Activated CD8-positive, alpha-beta T cell treated with anti-CD3 and anti-CD28 coated beads, Interleukin-2, amount 10 ng/mL, durations not matched to agents 7 days and 5 days (primary cell): ENCODE data around the gene ONECUT2. TPM values are rescaled to one million over a fixed set of nuclear protein-coding genes. Genes with fewer than 3 reads are reported as not detected.
"Not testable (repeated sequence)": the region's sequence is repeated elsewhere in the genome, so short reads cannot be mapped to it uniquely, and the experiment has no call there.

Source experiments
- ATAC-seq: fragments of 150-1000 bp; cut with Tn5 transposase; one replicate; pipeline ENCODE4 v1.10.0; 2021; ENCODE audit warnings: moderate library complexity
- CTCF ChIA-PET: fragments of 350-600 bp; sonication (Branson Sonifier 250); formaldehyde crosslinking; loops from one replicate; lab custom pipeline; 2021; ENCODE audit warnings: antibody characterized with exemption; lab: Charles Lee
- POLR2A ChIA-PET: fragments of 350-600 bp; sonication (Branson Sonifier 250); formaldehyde crosslinking; loops from one replicate; lab custom pipeline; 2021; ENCODE audit warnings: antibody characterized with exemption; lab: Charles Lee
- DNase-seq: peaks from one replicate; pipeline ENCODE4 v3.0.0-alpha.2; 2020
- H3K27ac Mint-ChIP-seq: one replicate; pipeline ENCODE4 v1.8.0; 2021; ENCODE audit warnings: mild to moderate bottlenecking, mixed read lengths
- H3K27me3 Mint-ChIP-seq: one replicate; pipeline ENCODE4 v1.8.0; 2021; ENCODE audit warnings: low read depth, mixed read lengths
- H3K36me3 Mint-ChIP-seq: one replicate; pipeline ENCODE4 v1.8.0; 2021; ENCODE audit warnings: low read depth, mixed read lengths
- H3K4me1 Mint-ChIP-seq: one replicate; pipeline ENCODE4 v1.8.0; 2021; ENCODE audit warnings: low read depth, mixed read lengths
- H3K4me3 Mint-ChIP-seq: one replicate; pipeline ENCODE4 v1.8.0; 2021; ENCODE audit warnings: mild to moderate bottlenecking, mixed read lengths
- H3K9me3 Mint-ChIP-seq: one replicate; pipeline ENCODE4 v1.8.0; 2022; ENCODE audit warnings: mixed read lengths; ENCODE audit not compliant: insufficient read depth
- total RNA-seq, 2 experiments: library from RNA; stranded (reverse); gene quantifications; one replicate each; pipeline ENCODE4 v1.2.3, GENCODE V29; 2021

Gene ONECUT2
- not detected for total RNA-seq

GRCh38 chr18:57434536-57435494 lies at the start of gene ONECUT2:
Gene ONECUT2 (plus strand): TSS chr18:57435374. CDS start chr18:57435717, 343 bp downstream.
- peaks cover 84% of the 10 kb centered on the region for H3K27me3 Mint-ChIP-seq
- peak within 1 kb of the TSS; percentile 74 for H3K27ac Mint-ChIP-seq
- H3K9me3 Mint-ChIP-seq: peaks cover 3% of the 10 kb centered on the region
- POLR2A ChIA-PET: interaction anchor here (0.7 kb wide), 1 partner anchor 14 kb away, joined by 3 read pairs; no protein-coding TSS in a partner anchor
- DNase-seq (peak; percentile 50), ATAC-seq (peak; percentile 67)
- CTCF ChIA-PET: no interaction called here
- peak within 1 kb of the TSS; percentile 63 for H3K4me3 Mint-ChIP-seq
- H3K4me1 Mint-ChIP-seq: peaks cover 30% of the 10 kb centered on the region
- peaks cover 14% of the 10 kb centered on the region for H3K36me3 Mint-ChIP-seq

- DNase-seq: no peak
- H3K27ac Mint-ChIP-seq: no peak overlapping the region
- ATAC-seq: no peak
- no peak overlapping the region for H3K4me3 Mint-ChIP-seq
- H3K36me3 Mint-ChIP-seq: no peaks in the 10 kb centered on the region
- no peaks in the 10 kb centered on the region for H3K9me3 Mint-ChIP-seq
- H3K4me1 Mint-ChIP-seq: no peaks in the 10 kb centered on the region
- no peaks in the 10 kb centered on the region for H3K27me3 Mint-ChIP-seq
- ChIA-PET CTCF (no interaction called here), POLR2A (no interaction called here)
Observed at GRCh38 chr18:57389271-57389670, 45.9 kb upstream of the ONECUT2 start.

DNA sequence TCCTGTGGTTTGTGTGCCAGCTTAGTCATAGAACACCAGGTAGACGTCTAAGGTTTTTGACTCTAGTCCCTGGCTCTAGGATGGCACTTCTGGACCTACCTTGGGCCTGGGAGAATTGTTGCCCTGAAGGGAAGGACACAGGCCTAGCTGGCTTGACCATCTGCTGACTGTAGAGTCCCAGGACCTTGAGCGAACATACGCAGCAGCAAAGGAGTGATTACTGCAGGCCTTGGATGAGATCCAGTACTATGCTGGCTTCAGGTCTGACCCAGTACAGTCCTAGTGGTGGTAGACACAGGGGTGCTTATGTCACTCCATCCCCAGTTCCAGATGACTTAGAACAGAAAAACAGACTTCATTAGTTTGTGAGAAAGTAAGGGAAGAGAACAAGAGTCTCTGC lies 45.1 kb upstream of the ONECUT2 start:
- DNase-seq (no peak), ATAC-seq (no peak)
- ChIA-PET CTCF (no interaction called here), POLR2A (no interaction called here)
- no peaks in the 10 kb centered on the region for H3K9me3 Mint-ChIP-seq
- no peaks in the 10 kb centered on the region for H3K27me3 Mint-ChIP-seq
- H3K4me1 Mint-ChIP-seq: no peaks in the 10 kb centered on the region
- no peaks in the 10 kb centered on the region for H3K36me3 Mint-ChIP-seq
- no peak overlapping the region for H3K4me3 Mint-ChIP-seq
- H3K27ac Mint-ChIP-seq: no peak overlapping the region

DNA sequence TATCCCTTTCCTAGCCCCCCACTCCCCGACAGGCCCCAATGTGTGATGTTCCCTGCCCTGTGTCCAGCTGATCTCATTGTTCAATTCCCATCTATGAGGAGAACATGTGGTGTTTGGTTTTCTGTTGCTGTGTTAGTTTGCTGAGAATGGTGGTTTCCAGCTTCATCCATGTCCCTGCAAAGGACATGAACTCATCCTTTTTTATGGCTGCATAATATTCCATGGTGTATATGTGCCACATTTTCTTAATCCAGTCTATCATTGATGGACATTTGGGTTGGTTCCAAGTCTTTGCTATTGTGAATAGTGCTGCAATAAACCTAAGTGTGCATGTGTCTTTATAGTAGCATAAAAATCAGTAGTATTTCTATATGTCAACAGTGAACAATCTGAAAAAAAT lies 40.4 kb upstream of the ONECUT2 start:
- H3K4me1 Mint-ChIP-seq, H3K27ac Mint-ChIP-seq, ATAC-seq, H3K4me3 Mint-ChIP-seq, CTCF ChIA-PET, DNase-seq, H3K9me3 Mint-ChIP-seq, H3K27me3 Mint-ChIP-seq, POLR2A ChIA-PET, H3K36me3 Mint-ChIP-seq: not testable (repeated sequence)

DNA sequence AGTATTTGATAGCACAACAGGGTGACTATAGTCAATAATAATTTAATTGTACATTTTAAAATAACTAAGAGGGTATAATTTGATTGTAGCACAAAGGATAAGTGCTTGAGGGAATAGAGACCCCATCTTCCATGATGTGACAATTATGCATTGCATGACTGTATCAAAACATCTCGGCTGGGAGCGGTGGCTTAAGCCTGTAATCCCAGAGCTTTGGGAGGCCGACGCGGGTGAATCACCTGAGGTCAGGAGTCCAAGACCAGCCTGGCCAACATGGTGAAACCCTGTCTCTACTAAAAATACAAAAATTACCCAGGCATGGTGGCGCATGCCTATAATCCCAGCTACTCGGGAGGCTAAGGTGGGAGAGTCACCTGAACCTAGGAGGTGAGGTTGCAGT lies 38.3 kb upstream of the ONECUT2 start:
- H3K4me3 Mint-ChIP-seq, H3K27ac Mint-ChIP-seq, ATAC-seq, H3K27me3 Mint-ChIP-seq, H3K36me3 Mint-ChIP-seq, POLR2A ChIA-PET, H3K4me1 Mint-ChIP-seq, DNase-seq, CTCF ChIA-PET, H3K9me3 Mint-ChIP-seq: not testable (repeated sequence)

DNA sequence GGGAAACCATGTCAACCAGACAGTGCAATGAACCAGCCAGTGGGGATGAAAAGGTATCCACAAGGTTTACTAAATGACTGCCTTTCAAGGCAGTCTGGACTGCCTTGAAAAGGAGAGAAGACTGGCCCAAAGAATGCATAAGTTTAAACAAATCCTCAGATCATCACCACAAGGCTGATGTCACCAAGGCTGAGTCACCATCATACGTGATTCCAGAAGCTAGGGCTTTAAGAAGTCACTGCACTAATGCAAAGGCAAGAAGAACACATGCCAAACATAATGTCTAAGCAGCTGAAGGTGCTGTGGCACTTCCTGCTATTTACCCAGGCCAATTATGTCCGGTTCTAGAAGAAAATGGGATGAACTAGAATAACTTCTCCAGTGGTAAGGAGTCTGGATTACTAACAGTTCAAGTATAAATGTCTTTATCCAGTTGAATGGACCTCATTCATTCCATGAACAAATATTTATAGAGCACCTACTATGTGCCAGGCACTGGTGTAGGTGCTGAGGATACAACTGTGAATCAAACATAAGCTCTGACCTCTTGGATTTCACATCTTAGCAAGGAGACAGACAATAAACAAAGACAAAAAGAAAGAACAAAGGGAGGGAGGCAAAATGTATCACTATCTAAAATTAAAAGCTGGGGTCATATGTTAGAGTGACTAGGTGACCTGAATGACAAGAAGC lies 37.6 kb upstream of the ONECUT2 start:
- H3K27ac Mint-ChIP-seq: no peak overlapping the region
- no peaks in the 10 kb centered on the region for H3K4me1 Mint-ChIP-seq
- ATAC-seq (no peak), DNase-seq (no peak)
- ChIA-PET CTCF (no interaction called here), POLR2A (no interaction called here)
- no peak overlapping the region for H3K4me3 Mint-ChIP-seq
- no peaks in the 10 kb centered on the region for H3K36me3 Mint-ChIP-seq
- H3K9me3 Mint-ChIP-seq: no peaks in the 10 kb centered on the region
- H3K27me3 Mint-ChIP-seq: peaks cover 2% of the 10 kb centered on the region

GRCh38 chr18:57404345-57404744 lies 30.8 kb upstream of the ONECUT2 start:
- no peaks in the 10 kb centered on the region for H3K36me3 Mint-ChIP-seq
- no peaks in the 10 kb centered on the region for H3K9me3 Mint-ChIP-seq
- ATAC-seq (no peak), DNase-seq (no peak)
- ChIA-PET POLR2A (no interaction called here), CTCF (no interaction called here)
- H3K27ac Mint-ChIP-seq: no peak overlapping the region
- H3K4me3 Mint-ChIP-seq: no peak overlapping the region
- no peaks in the 10 kb centered on the region for H3K4me1 Mint-ChIP-seq
- H3K27me3 Mint-ChIP-seq: peaks cover 2% of the 10 kb centered on the region

DNA sequence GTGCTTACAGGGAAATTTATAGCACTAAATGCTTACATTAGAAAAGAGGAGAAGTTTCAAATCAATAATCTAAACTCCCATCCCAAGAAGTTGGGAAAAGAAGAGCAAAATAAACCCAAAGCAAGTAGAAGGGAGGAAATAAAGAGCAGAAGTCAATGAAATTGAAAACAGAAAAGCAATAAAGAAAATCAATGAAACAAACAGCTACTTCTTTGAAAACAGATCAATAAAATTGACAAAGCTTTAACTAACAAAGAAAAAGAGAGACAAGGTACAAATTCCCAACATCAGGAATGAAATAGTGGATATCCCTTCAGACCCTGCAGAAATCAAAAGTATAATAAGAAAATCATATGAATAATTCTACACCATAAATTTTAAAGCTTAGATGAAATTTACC lies 25.5 kb upstream of the ONECUT2 start:
- Mint-ChIP-seq H3K4me1 (no peaks in the 10 kb centered on the region), H3K36me3 (no peaks in the 10 kb centered on the region), H3K4me3 (no peak overlapping the region), H3K27ac (no peak overlapping the region), H3K9me3 (no peaks in the 10 kb centered on the region), H3K27me3 (peaks cover 13% of the 10 kb centered on the region)
- ChIA-PET POLR2A (no interaction called here), CTCF (no interaction called here)
- ATAC-seq: no peak
- DNase-seq: no peak

DNA sequence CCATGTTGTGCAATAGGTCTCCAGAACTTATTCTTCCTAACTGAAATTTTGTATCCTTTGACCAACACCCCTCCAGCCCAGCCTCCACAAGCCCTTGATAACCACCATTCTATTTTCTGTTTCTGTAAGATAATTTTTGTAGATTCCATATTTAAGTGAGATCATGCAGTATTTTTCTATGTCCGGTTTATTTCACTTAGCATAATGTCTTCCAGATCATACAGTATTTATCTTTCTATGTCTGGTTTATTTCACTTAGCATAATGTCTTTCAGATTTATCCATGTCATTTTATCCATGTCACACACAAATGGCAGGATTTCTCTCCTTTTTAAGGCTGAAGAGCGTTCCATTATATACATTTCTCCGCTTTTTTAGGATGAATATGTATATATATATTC lies 24.4 kb upstream of the ONECUT2 start:
- ChIA-PET CTCF (no interaction called here), POLR2A (no interaction called here)
- Mint-ChIP-seq H3K27me3 (peaks cover 17% of the 10 kb centered on the region), H3K9me3 (no peaks in the 10 kb centered on the region), H3K4me1 (no peaks in the 10 kb centered on the region), H3K4me3 (no peak overlapping the region), H3K27ac (no peak overlapping the region), H3K36me3 (no peaks in the 10 kb centered on the region)
- ATAC-seq: no peak
- DNase-seq: no peak

DNA sequence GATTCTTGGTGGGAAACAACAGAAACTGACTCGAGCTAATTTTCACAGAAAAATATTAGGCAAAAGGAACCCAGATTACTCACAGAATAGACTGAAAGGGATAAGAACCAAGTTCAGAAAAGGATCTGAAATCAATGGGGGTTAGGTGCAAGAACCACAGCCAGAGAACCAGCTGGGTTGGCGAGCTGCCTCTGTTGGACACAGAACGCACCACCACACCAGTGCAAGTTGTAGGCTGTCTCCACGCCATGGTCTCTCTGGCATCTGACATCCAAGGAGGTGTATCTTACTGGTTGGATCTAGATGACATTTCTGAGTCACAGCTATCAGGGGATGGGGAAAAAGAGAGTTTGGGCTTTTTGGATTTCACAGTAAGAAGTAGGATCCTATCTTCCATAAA lies 18.6 kb upstream of the ONECUT2 start:
- Mint-ChIP-seq H3K4me3 (no peak overlapping the region), H3K27me3 (peaks cover 19% of the 10 kb centered on the region), H3K36me3 (no peaks in the 10 kb centered on the region), H3K9me3 (no peaks in the 10 kb centered on the region), H3K4me1 (no peaks in the 10 kb centered on the region), H3K27ac (no peak overlapping the region)
- DNase-seq (no peak), ATAC-seq (no peak)
- POLR2A ChIA-PET: no interaction called here
- CTCF ChIA-PET: no interaction called here

DNA sequence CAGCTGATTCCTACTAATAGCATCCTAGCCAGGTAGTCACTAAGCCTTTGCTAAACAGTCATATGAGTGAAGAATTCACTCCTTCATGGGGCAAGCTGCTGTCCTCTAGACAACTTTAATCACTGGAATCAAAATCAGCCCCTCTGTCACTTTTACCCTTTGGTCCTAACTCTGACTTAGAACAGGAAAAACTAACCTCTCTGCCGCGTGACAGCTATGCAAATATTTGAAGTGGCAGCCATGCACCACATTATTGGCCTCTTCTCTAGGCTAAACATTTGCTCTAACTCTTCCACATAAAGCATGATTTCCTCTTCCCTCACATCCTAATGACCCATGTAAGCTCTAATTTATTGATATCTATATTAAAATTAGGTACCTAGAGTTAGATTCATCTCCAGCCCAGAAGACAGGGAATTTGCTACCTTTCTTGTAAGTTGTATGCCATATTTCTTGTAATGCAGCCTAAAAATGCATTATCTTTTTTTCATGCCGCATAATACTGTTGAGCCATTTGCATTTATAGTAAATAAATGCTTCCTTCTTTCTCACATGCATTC lies 12.8 kb upstream of the ONECUT2 start:
- no peaks in the 10 kb centered on the region for H3K4me1 Mint-ChIP-seq
- H3K36me3 Mint-ChIP-seq: no peaks in the 10 kb centered on the region
- ChIA-PET CTCF (no interaction called here), POLR2A (no interaction called here)
- ATAC-seq (no peak), DNase-seq (no peak)
- no peaks in the 10 kb centered on the region for H3K9me3 Mint-ChIP-seq
- no peak overlapping the region for H3K27ac Mint-ChIP-seq
- no peak overlapping the region for H3K4me3 Mint-ChIP-seq
- peaks cover 34% of the 10 kb centered on the region for H3K27me3 Mint-ChIP-seq

DNA sequence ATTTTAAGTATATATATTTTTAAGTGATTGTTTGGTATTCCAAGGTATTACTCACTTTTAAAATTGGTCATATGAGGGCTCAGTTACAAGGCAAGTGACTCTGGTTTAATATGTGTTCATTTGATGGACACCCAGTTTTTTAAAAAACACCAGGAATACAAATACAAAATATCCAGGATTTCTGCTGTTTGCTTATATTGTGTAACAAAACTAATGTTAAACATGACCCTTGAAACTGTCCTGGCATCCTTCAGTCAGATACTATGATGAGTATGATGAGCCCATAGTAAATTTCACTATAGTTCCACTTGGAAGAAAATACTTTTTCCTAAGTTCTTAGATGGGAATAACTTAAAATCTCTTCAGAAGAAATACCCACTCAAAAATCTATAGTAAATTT lies 11.4 kb upstream of the ONECUT2 start:
- ATAC-seq (no peak), DNase-seq (no peak)
- no peaks in the 10 kb centered on the region for H3K9me3 Mint-ChIP-seq
- H3K27ac Mint-ChIP-seq: no peak overlapping the region
- peaks cover 35% of the 10 kb centered on the region for H3K27me3 Mint-ChIP-seq
- POLR2A ChIA-PET: no interaction called here
- CTCF ChIA-PET: no interaction called here
- no peaks in the 10 kb centered on the region for H3K36me3 Mint-ChIP-seq
- H3K4me1 Mint-ChIP-seq: no peaks in the 10 kb centered on the region
- no peak overlapping the region for H3K4me3 Mint-ChIP-seq
